ENCODE measurements around the gene DNAAF1. TPM values are rescaled to one million over a fixed set of nuclear protein-coding genes. Genes with fewer than 3 reads are reported as not detected.

DNAAF1 gene
- polyA plus RNA-seq, 3 donors = 0.94 to 1.6 (median 1.6) TPM

- WGBS, 3 donors = 83 to 100% (median 96%) methylated on average over 1 of the region's 1 CpG
Observed at GRCh38 chr16:84220851-84221250, 75.7 kb downstream of the DNAAF1 start.

GRCh38 chr16:84223456-84223855, 78.3 kb downstream of the DNAAF1 start:
- WGBS, 3 donors = 83 to 91% (median 89%) methylated on average over 4 of the region's 4 CpGs

More at GRCh38 chr16:84220851-84221250, 75.7 kb downstream of the DNAAF1 start:
- H3K27ac ChIP-seq (ENCODE audit: low read depth, low read length) = no peak overlapping the region

GRCh38 chr16:84224554-84224953, 79.4 kb downstream of the DNAAF1 start:
- no peak overlapping the region for H3K27ac ChIP-seq (ENCODE audit: low read depth, low read length)
- WGBS, 3 donors = 82 to 93% (median 91%) methylated on average over 3 of the region's 3 CpGs

More at GRCh38 chr16:84223456-84223855, 78.3 kb downstream of the DNAAF1 start:
- no peak overlapping the region for H3K27ac ChIP-seq (ENCODE audit: low read depth, low read length)

- 82 to 86% (median 83%) methylated on average over 3 of the region's 3 CpGs for WGBS, 3 donors
- H3K27ac ChIP-seq (ENCODE audit: low read depth, low read length) = no peak overlapping the region
Observed at GRCh38 chr16:84225126-84225525, 80.0 kb downstream of the DNAAF1 start.

- WGBS, 3 donors = 77 to 86% (median 85%) methylated on average over 7 of the region's 7 CpGs
- no peak overlapping the region for H3K27ac ChIP-seq (ENCODE audit: low read depth, low read length)
Observed at GRCh38 chr16:84225571-84225970, 80.5 kb downstream of the DNAAF1 start.

GRCh38 chr16:84226026-84226425, 80.9 kb downstream of the DNAAF1 start:
- no peak overlapping the region for H3K27ac ChIP-seq (ENCODE audit: low read depth, low read length)
- 75 to 86% (median 82%) methylated on average over 8 of the region's 8 CpGs for WGBS, 3 donors

Other genes with a start within 250 kb of the DNAAF1 start
- 1 to 10 TPM; 4.1 to 5.6 (median 4.3) TPM for gene MLYCD, start 246.2 kb upstream of the DNAAF1 start, polyA plus RNA-seq
- gene OSGIN1, start 192.1 kb upstream of the DNAAF1 start, polyA plus RNA-seq = 1 to 10 TPM; 3.9 to 6.5 (median 5.2) TPM
- 1 to 10 TPM in 1 of 3 donors, under 1 TPM in 2; 0.47 to 2.2 (median 0.49) TPM for gene NECAB2, start 177.1 kb upstream of the DNAAF1 start, polyA plus RNA-seq
- 1 to 10 TPM in 1 of 3 donors, under 1 TPM in 1, not detected in 1; 0.37 to 1.2 TPM for gene SLC38A8, start 102.5 kb upstream of the DNAAF1 start, polyA plus RNA-seq
- gene MBTPS1, start 28.4 kb upstream of the DNAAF1 start, polyA plus RNA-seq = 10 to 100 TPM; 29.8 to 56.3 (median 46.8) TPM
- 10 to 100 TPM in 1 of 3 donors, 1 to 10 TPM in 2; 4.1 to 14.3 (median 6.4) TPM for gene HSDL1, start 131 bp upstream of the DNAAF1 start, polyA plus RNA-seq
- gene TAF1C, start 41.7 kb downstream of the DNAAF1 start, polyA plus RNA-seq = 10 to 100 TPM; 31.2 to 63.9 (median 44.7) TPM
- gene ADAD2, start 45.8 kb downstream of the DNAAF1 start, polyA plus RNA-seq = 10 to 100 TPM in 1 of 3 donors, under 1 TPM in 2; 0.15 to 14.4 (median 0.76) TPM
- not detected for gene KCNG4, start 94.7 kb downstream of the DNAAF1 start, polyA plus RNA-seq
- 1 to 10 TPM in 2 of 3 donors, under 1 TPM in 1; 0.13 to 2.1 (median 1.6) TPM for gene WFDC1, start 149.6 kb downstream of the DNAAF1 start, polyA plus RNA-seq
- under 1 TPM in 2 of 3 donors, not detected in 1; 0.06 to 0.15 TPM for gene ATP2C2, start 223.2 kb downstream of the DNAAF1 start, polyA plus RNA-seq